Measurements from ENCODE around the gene KREMEN2. TPM values are rescaled to one million over a fixed set of nuclear protein-coding genes. Genes with fewer than 3 reads are reported as not detected.

Gene KREMEN2, protein sequence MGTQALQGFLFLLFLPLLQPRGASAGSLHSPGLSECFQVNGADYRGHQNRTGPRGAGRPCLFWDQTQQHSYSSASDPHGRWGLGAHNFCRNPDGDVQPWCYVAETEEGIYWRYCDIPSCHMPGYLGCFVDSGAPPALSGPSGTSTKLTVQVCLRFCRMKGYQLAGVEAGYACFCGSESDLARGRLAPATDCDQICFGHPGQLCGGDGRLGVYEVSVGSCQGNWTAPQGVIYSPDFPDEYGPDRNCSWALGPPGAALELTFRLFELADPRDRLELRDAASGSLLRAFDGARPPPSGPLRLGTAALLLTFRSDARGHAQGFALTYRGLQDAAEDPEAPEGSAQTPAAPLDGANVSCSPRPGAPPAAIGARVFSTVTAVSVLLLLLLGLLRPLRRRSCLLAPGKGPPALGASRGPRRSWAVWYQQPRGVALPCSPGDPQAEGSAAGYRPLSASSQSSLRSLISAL
- polyA plus RNA-seq: not detected in 2 replicates

DNA sequence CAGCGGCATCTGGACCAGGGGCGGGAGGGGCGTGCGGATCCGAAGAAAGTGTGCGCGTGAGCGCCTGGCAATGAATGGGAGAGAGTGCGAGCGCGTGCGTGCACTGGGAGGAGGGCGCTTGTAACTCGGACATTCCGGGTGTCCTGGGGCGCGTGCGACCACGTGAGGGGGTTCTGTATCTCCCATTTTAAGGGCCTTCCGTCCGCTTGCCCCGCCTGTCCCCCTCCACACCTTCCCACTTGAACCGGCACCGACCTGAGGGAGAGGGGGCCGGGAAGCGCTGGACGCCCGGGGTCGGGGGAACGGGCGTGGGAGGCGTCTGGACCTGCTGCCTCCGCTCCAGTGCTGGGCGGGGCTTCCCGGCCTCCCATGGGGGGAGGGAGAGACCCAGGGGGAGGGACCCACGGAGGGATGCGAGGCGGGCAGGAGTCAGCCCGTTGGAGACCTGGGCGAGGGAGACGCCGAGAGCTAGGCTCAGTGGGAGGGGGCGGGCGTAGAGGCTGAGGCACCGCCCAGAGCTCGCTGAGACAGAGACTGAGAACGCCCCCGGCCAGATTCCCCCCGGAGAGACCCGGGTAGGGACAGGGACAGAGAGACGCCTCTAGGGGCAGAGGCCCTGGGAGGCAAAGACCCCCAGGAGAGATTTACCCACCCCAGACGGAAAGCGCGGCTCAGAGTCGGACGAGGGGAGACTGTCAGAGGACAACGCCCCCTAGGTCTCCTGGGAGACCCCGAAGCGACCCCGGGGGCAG is at the start of gene KREMEN2:
KREMEN2 (plus strand) TSS at position 553 of the 752 bp plus-strand sequence. CDS start 246 bp downstream, outside the sequence.

DNA sequence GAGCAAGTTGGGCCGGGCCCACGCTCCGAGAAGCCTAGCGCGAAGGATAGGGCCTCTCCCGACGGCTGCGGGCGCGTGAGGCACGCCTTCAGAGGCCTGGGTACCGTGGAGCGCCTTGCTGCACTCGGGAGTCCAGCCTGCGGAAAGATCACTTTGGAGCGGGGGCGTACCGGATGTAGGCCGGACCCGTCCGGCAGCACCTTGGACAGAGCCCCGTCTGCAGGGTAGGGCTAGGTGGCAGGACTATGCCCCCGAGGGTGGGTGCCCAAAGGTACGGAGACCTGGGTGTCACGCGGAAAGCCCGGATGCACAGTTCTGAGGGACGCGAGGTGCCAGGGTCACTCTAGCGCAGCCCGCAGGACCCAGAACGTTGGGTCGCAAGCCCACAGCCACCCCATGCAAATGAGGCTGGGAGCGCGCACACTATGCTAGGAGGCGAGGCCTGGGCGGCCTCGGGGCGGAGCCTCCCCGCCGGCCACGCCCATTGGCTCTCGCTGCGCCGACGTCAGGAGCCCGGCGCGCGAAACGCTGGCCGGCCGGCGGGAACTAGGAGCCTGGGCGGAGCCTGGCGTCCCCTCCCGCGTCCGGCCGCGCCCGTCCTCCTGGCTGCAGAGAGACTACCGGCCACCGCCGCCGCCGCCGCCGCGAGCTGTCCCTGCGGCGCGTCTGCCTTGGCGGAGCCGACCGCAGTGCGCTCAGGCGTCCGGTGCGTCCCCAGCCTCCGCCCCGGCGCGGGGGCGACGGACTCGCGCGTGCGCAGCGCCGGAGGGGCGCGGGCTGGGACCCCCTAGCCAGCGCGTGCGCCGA is 4.9 kb downstream of the KREMEN2 start, which contains the start of gene PAQR4:
PAQR4 (plus strand) TSS at position 611 of the 807 bp plus-strand sequence. CDS start 327 bp downstream, outside the sequence.

DNA sequence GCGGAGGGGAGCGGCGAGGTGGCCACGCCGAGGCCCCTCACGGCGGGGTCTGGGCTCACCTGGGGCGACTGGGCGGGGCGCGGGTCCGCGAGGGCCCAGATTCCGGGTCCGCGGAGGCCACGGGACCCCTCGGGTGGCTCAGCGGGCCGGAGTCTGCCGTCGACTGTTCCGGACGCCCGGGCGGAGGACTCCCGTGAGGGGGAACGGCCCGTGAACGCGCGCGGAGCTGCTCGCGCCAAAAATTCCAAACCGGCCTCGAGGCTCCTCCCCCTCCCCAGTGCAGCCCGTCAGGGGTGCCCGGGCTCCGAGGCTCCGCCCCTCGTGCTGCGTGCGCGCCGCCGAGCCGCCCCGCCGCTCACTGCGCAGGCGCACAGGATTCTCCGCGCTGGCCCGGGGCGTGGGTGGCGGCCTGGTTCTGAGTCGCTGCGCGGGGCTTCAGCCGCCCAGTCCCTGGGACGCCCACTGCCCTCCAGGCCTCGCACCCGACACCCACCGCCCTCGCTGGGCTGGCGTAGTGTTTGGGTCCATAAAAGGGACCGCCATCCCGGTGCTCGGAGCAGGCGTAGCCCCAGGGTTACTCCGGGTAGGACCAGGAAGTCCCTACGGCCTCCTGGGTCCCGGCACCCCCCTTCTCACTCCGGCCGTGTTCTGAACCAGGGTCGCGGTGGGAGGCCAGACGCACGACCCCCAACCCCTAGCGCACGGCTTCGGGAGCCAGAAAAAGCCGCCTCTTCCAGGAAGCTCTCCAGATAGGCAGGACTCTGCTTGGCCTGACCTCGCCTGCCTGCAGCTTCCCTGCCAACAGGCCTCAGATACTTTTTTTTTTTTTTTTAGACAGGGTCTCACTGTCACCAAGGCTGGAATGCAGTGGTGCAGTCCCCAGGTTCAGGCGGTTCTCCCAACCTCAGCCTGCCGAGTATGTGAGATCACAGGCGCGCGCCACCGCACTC is 16.4 kb downstream of the KREMEN2 start, which contains the start of gene PKMYT1:
PKMYT1 (minus strand) TSS at position 220 of the 950 bp plus-strand sequence. CDS start 789 bp downstream, outside the sequence.

GRCh38 chr16:3012828-3013420 is 48.8 kb downstream of the KREMEN2 start, which contains the start of gene CLDN9:
TSS of gene CLDN9 (plus strand) at chr16:3012923. CDS start at chr16:3013363, 440 bp downstream.

Other genes starting within 250 kb of the KREMEN2 start
- 0.10 TPM in 1 of 2 replicates, not detected in the other for gene PRSS27, start 244.1 kb upstream of the KREMEN2 start, polyA plus RNA-seq
- gene SRRM2, start 211.6 kb upstream of the KREMEN2 start, polyA plus RNA-seq: 36.8 and 60.4 TPM in 2 replicates
- gene ELOB, start 187.0 kb upstream of the KREMEN2 start, polyA plus RNA-seq: 1,180 and 1,450 TPM in 2 replicates
- gene PRSS33, start 176.7 kb upstream of the KREMEN2 start, polyA plus RNA-seq: not detected in 2 replicates
- not detected in 2 replicates for gene PRSS41, start 165.8 kb upstream of the KREMEN2 start, polyA plus RNA-seq
- gene PRSS21, start 147.0 kb upstream of the KREMEN2 start, polyA plus RNA-seq: not detected in 2 replicates
- gene ZG16B, start 134.0 kb upstream of the KREMEN2 start, polyA plus RNA-seq: not detected in 2 replicates
- 1.9 and 3.8 TPM in 2 replicates for gene PRSS22, start 106.1 kb upstream of the KREMEN2 start, polyA plus RNA-seq
- gene FLYWCH2, start 81.1 kb upstream of the KREMEN2 start, polyA plus RNA-seq: 3.5 and 8.7 TPM in 2 replicates
- gene FLYWCH1, start 52.3 kb upstream of the KREMEN2 start, polyA plus RNA-seq: 3.2 and 4.7 TPM in 2 replicates
- gene PAQR4, start 5.1 kb downstream of the KREMEN2 start, polyA plus RNA-seq: 0.26 TPM in 1 of 2 replicates, not detected in the other
- 3.1 and 3.4 TPM in 2 replicates for gene PKMYT1, start 16.2 kb downstream of the KREMEN2 start, polyA plus RNA-seq
- 0.23 TPM in 1 of 2 replicates, not detected in the other for gene CLDN9, start 48.6 kb downstream of the KREMEN2 start, polyA plus RNA-seq
- gene CLDN6, start 53.9 kb downstream of the KREMEN2 start, polyA plus RNA-seq: not detected in 2 replicates
- gene TNFRSF12A, start 56.1 kb downstream of the KREMEN2 start, polyA plus RNA-seq: 1.9 TPM in 1 of 2 replicates, not detected in the other
- 67.2 and 82.7 TPM in 2 replicates for gene HCFC1R1, start 59.7 kb downstream of the KREMEN2 start, polyA plus RNA-seq
- gene THOC6, start 59.8 kb downstream of the KREMEN2 start, polyA plus RNA-seq: 0.93 and 1.8 TPM in 2 replicates
- gene BICDL2, start 72.7 kb downstream of the KREMEN2 start, polyA plus RNA-seq: not detected in 2 replicates
- 0.20 TPM in 1 of 2 replicates, not detected in the other for gene MMP25, start 82.3 kb downstream of the KREMEN2 start, polyA plus RNA-seq
- not detected in 2 replicates for gene IL32, start 101.4 kb downstream of the KREMEN2 start, polyA plus RNA-seq
- gene ZSCAN10, start 135.0 kb downstream of the KREMEN2 start, polyA plus RNA-seq: not detected in 2 replicates
- not detected in 2 replicates for gene ZNF205, start 148.3 kb downstream of the KREMEN2 start, polyA plus RNA-seq
- gene ZNF213, start 170.8 kb downstream of the KREMEN2 start, polyA plus RNA-seq: 1.9 and 3.4 TPM in 2 replicates
- 0.27 TPM in 1 of 2 replicates, not detected in the other for gene OR1F1, start 223.9 kb downstream of the KREMEN2 start, polyA plus RNA-seq

Data from Purkinje cell (primary cell).